Panc1 (cell line): ENCODE results near the gene TRAF7. TPM values are rescaled to one million over a fixed set of nuclear protein-coding genes. Genes with fewer than 3 reads are reported as not detected.

ENCODE experiments used
- ATAC-seq: fragments of 200-7000 bp; cut with Tn5 transposase; 2 replicates; pipeline ENCODE4 v1.9.1; 2020; ENCODE audit warnings: mild to moderate bottlenecking, moderate library complexity
- BruUV-seq: library from RNA; stranded (reverse); fragments of 400-500 nt; replicated peaks from 2 replicates; lab custom pipeline; 2021; lab: Mats Ljungman, UMichigan
- CTCF ChIA-PET: fragments of 300-600 bp; sonication (Branson Sonifier 250); formaldehyde crosslinking; loops from one replicate; lab custom pipeline; 2022; ENCODE audit warnings: antibody characterized with exemption; lab: Charles Lee
- POLR2A ChIA-PET: fragments of 300-600 bp; sonication (Branson Sonifier 250); formaldehyde crosslinking; loops from one replicate; lab custom pipeline; 2022; ENCODE audit warnings: antibody characterized with exemption; lab: Charles Lee
- DNase-seq: peaks from one replicate; pipeline ENCODE4 v3.0.0-alpha.2; 2010; ENCODE audit warnings: low read depth, low spot score
- H3K27ac ChIP-seq: 2 replicates; pipeline ENCODE4 v1.5.1; 2011; ENCODE audit warnings: mild to moderate bottlenecking, low read length, inconsistent platforms
- H3K27me3 ChIP-seq: fragments of 200-500 bp; sonication (Bioruptor generic); 2 replicates; pipeline ENCODE4 v1.6.0; 2014; ENCODE audit warnings: low read length, inconsistent platforms; ENCODE audit not compliant: control insufficient read depth, insufficient read depth
- H3K36me3 ChIP-seq: fragments of 200-500 bp; sonication (Bioruptor generic); 2 replicates; pipeline ENCODE4 v1.5.1; 2014; ENCODE audit warnings: inconsistent platforms, mild to moderate bottlenecking, low read length, moderate library complexity; ENCODE audit not compliant: control insufficient read depth, insufficient read depth
- H3K4me1 ChIP-seq: 2 replicates; pipeline ENCODE4 v1.5.1; 2011; ENCODE audit warnings: inconsistent platforms, mild to moderate bottlenecking, low read length, moderate library complexity; ENCODE audit not compliant: control insufficient read depth, insufficient read depth
- H3K4me3 ChIP-seq, 2 experiments: 2 replicates each; pipeline ENCODE4 v1.5.1; 2011 to 2012; ENCODE audit warnings: low read depth in 2 of 2, low read length in 2 of 2, mild to moderate bottlenecking in 2 of 2, inconsistent platforms in 1 of 2, moderate library complexity in 1 of 2
- H3K9me3 ChIP-seq: fragments of 200-500 bp; sonication (Bioruptor generic); 2 replicates; pipeline ENCODE4 v1.5.1; 2014; ENCODE audit warnings: low read depth, mild to moderate bottlenecking, inconsistent platforms, low read length, moderate library complexity; ENCODE audit not compliant: control insufficient read depth, insufficient read depth
- CTCF ChIP-seq: fragments of 450-650 bp; IDR thresholded peaks from 2 replicates; pipeline ENCODE4 v1.5.1; 2017; ENCODE audit warnings: mild to moderate bottlenecking
- POLR2AphosphoS5 ChIP-seq: IDR thresholded peaks from 2 replicates; pipeline ENCODE4 v1.6.1; 2012; ENCODE audit warnings: mild to moderate bottlenecking, low read depth, low read length, moderate library complexity
- REST ChIP-seq, 2 experiments: IDR thresholded peaks; 2 replicates each; pipeline ENCODE4 v1.6.1; 2011 to 2012; ENCODE audit warnings: low read depth in 2 of 2, control low read depth in 1 of 2, low read length in 1 of 2, mild to moderate bottlenecking in 1 of 2, moderate library complexity in 1 of 2; ENCODE audit not compliant: insufficient read depth in 1 of 2
- SIN3A ChIP-seq: IDR thresholded peaks from 2 replicates; pipeline ENCODE4 v1.6.1; 2012; ENCODE audit warnings: low read depth, mild to moderate bottlenecking, low read length, moderate library complexity, borderline replicate concordance; ENCODE audit not compliant: insufficient read depth
- TCF7L2 ChIP-seq: IDR thresholded peaks from 2 replicates; pipeline ENCODE4 v1.6.1; 2011; ENCODE audit warnings: mild to moderate bottlenecking, low read depth, low read length, inconsistent platforms
- in situ Hi-C: cut with HindIII; loops from 2 replicates; pipeline ENCODE4 v1.10.0; 2016; ENCODE audit warnings: low sequenced_read_pairs, low pct_unique_long_range_greater_than_20kb
- intact Hi-C: fragments of 100-400 bp; cut with micrococcal nuclease; formaldehyde crosslinking; loops from one replicate; pipeline ENCODE4 v1.10.0; 2022; ENCODE audit not compliant: unreplicated experiment
- total RNA-seq: library from RNA; stranded (reverse); gene quantifications from one replicate; pipeline ENCODE4 v1.2.1, GENCODE V29; 2021; ENCODE audit not compliant: unreplicated experiment

The TRAF7 gene
- total RNA-seq, 1 experiment from 2014 or later: 108 TPM

- Histone ChIP-seq H3K27ac (no peak overlapping the region), H3K4me1 (peaks cover 5% of the 10 kb centered on the region; the same call in 1 of the 2 replicates), H3K9me3 (no peaks in the 10 kb centered on the region), H3K36me3 (no peaks in the 10 kb centered on the region), H3K4me3 (no peak overlapping the region), H3K27me3 (no peaks in the 10 kb centered on the region)
- no TSS peak for BruUV-seq
- ATAC-seq (no peak), DNase-seq (no peak)
- POLR2A ChIA-PET: no interaction called here
- in situ Hi-C loops: no loop called here
- no peak for TF ChIP-seq CTCF
- TF ChIP-seq TCF7L2: no peak
- no peak for TF ChIP-seq POLR2AphosphoS5
- no peak for TF ChIP-seq SIN3A
- TF ChIP-seq REST (IDR thresholded peaks at IDR 0.05; ENCODE audit: insufficient read depth in 1 of 2, low read depth in 2 of 2, low read length in 1 of 2): no peak
- CTCF ChIA-PET: no interaction called here
- intact Hi-C loops: no loop called here
Measured at GRCh38 chr16:2190002-2190658, 34.5 kb downstream of the TRAF7 start.

GRCh38 chr16:2190659-2191445 is 35.3 kb downstream of the TRAF7 start:
- no peak overlapping the region for H3K27ac ChIP-seq
- ATAC-seq (no peak), DNase-seq (no peak)
- no peaks in the 10 kb centered on the region for H3K27me3 ChIP-seq
- in situ Hi-C loops (no loop called here), intact Hi-C loops (no loop called here)
- no peak overlapping the region for H3K4me3 ChIP-seq
- H3K4me1 ChIP-seq: peaks cover 5% of the 10 kb centered on the region
- ChIA-PET CTCF (no interaction called here), POLR2A (interaction anchor here (0.6 kb wide), 1 partner anchor 12 kb away, joined by 5 read pairs; no protein-coding TSS in a partner anchor)
- no TSS peak for BruUV-seq
- no peaks in the 10 kb centered on the region for H3K36me3 ChIP-seq
- no peaks in the 10 kb centered on the region for H3K9me3 ChIP-seq
- no peak for TF ChIP-seq SIN3A
- no peak for TF ChIP-seq CTCF
- TF ChIP-seq TCF7L2: no peak
- TF ChIP-seq POLR2AphosphoS5: no peak
- no peak for TF ChIP-seq REST (IDR thresholded peaks at IDR 0.05; ENCODE audit: insufficient read depth in 1 of 2, low read depth in 2 of 2, low read length in 1 of 2)
